GM18520 (cell line): Measurements from ENCODE around the gene GALNT9.

Experiments used
- ATAC-seq: cut with Tn5 transposase; IDR thresholded peaks from one replicate; pipeline ENCODE4 v1.9.1; 2021; ENCODE audit not compliant: unreplicated experiment

Gene GALNT9

GRCh38 chr12:132161796-132162507 is 167.4 kb downstream of the GALNT9 start:
- ATAC-seq = no peak

GRCh38 chr12:132161036-132161781 is 168.2 kb downstream of the GALNT9 start:
- no peak for ATAC-seq

GRCh38 chr12:132160601-132161035 is 168.8 kb downstream of the GALNT9 start:
- no peak for ATAC-seq

GRCh38 chr12:132160016-132160415 is 169.4 kb downstream of the GALNT9 start:
- no peak for ATAC-seq

GRCh38 chr12:132159555-132160003 is 169.8 kb downstream of the GALNT9 start:
- no peak for ATAC-seq

- no peak for ATAC-seq
These were observed 170.5 kb downstream of the GALNT9 start for GRCh38 chr12:132158677-132159554.

GRCh38 chr12:132157733-132158409 is 171.5 kb downstream of the GALNT9 start:
- no peak for ATAC-seq

GRCh38 chr12:132156573-132157325 is 172.6 kb downstream of the GALNT9 start:
- ATAC-seq = no peak

- ATAC-seq = no peak
These were observed 173.4 kb downstream of the GALNT9 start for GRCh38 chr12:132155771-132156572.

- no peak for ATAC-seq
These were observed 174.2 kb downstream of the GALNT9 start for GRCh38 chr12:132154941-132155770.

GRCh38 chr12:132154341-132154761 is 175.0 kb downstream of the GALNT9 start:
- no peak for ATAC-seq

- ATAC-seq = no peak
These were observed 175.7 kb downstream of the GALNT9 start for GRCh38 chr12:132153501-132154340.

GRCh38 chr12:132152953-132153352 is 176.4 kb downstream of the GALNT9 start:
- no peak for ATAC-seq

- ATAC-seq = no peak
These were observed 177.0 kb downstream of the GALNT9 start for GRCh38 chr12:132152411-132152821.

- no peak for ATAC-seq
These were observed 177.5 kb downstream of the GALNT9 start for GRCh38 chr12:132151766-132152410.

- ATAC-seq = no peak
These were observed 178.1 kb downstream of the GALNT9 start for GRCh38 chr12:132151145-132151765.

- ATAC-seq = no peak
These were observed 178.6 kb downstream of the GALNT9 start for GRCh38 chr12:132150780-132151144.
